ENCODE results near the gene PIK3C2G.

Gene PIK3C2G

GRCh38 chr12:18414671-18415070, 153.4 kb downstream of the PIK3C2G start:
- DNase-seq (ENCODE audit: low read depth): no peak

- no peak for DNase-seq (ENCODE audit: low read depth)
Measured at GRCh38 chr12:18415227-18415626, 153.9 kb downstream of the PIK3C2G start.

- no peak for DNase-seq (ENCODE audit: low read depth)
Measured at GRCh38 chr12:18416412-18416811, 155.1 kb downstream of the PIK3C2G start.

- DNase-seq (ENCODE audit: low read depth): no peak
Measured at GRCh38 chr12:18419311-18419710, 158.0 kb downstream of the PIK3C2G start.

GRCh38 chr12:18421867-18422266, 160.5 kb downstream of the PIK3C2G start:
- DNase-seq (ENCODE audit: low read depth): no peak

GRCh38 chr12:18422871-18423270, 161.6 kb downstream of the PIK3C2G start:
- no peak for DNase-seq (ENCODE audit: low read depth)

GRCh38 chr12:18424857-18425256, 163.5 kb downstream of the PIK3C2G start:
- DNase-seq (ENCODE audit: low read depth): no peak

GRCh38 chr12:18427520-18427919, 166.2 kb downstream of the PIK3C2G start:
- no peak for DNase-seq (ENCODE audit: low read depth)

GRCh38 chr12:18428416-18428815, 167.1 kb downstream of the PIK3C2G start:
- no peak for DNase-seq (ENCODE audit: low read depth)

- DNase-seq (ENCODE audit: low read depth): no peak
Measured at GRCh38 chr12:18429366-18429765, 168.0 kb downstream of the PIK3C2G start.

GRCh38 chr12:18430425-18431048, 169.2 kb downstream of the PIK3C2G start:
- no peak for DNase-seq (ENCODE audit: low read depth)

- DNase-seq (ENCODE audit: low read depth): no peak
Measured at GRCh38 chr12:18431771-18432170, 170.5 kb downstream of the PIK3C2G start.

GRCh38 chr12:18432206-18432605, 170.9 kb downstream of the PIK3C2G start:
- DNase-seq (ENCODE audit: low read depth): no peak

GRCh38 chr12:18436170-18436569, 174.9 kb downstream of the PIK3C2G start:
- DNase-seq (ENCODE audit: low read depth): no peak

- no peak for DNase-seq (ENCODE audit: low read depth)
Measured at GRCh38 chr12:18439541-18439940, 178.2 kb downstream of the PIK3C2G start.

GRCh38 chr12:18443768-18444437, 182.6 kb downstream of the PIK3C2G start:
- no peak for DNase-seq (ENCODE audit: low read depth)

- DNase-seq (ENCODE audit: low read depth): no peak
Measured at GRCh38 chr12:18446061-18446644, 184.8 kb downstream of the PIK3C2G start.

- DNase-seq (ENCODE audit: low read depth): no peak
Measured at GRCh38 chr12:18454330-18454729, 193.0 kb downstream of the PIK3C2G start.

GRCh38 chr12:18456344-18456743, 195.0 kb downstream of the PIK3C2G start:
- DNase-seq (ENCODE audit: low read depth): no peak

GRCh38 chr12:18457362-18457761, 196.0 kb downstream of the PIK3C2G start:
- DNase-seq (ENCODE audit: low read depth): no peak

GRCh38 chr12:18461758-18462157, 200.4 kb downstream of the PIK3C2G start:
- DNase-seq (ENCODE audit: low read depth): no peak

GRCh38 chr12:18462442-18462841, 201.1 kb downstream of the PIK3C2G start:
- no peak for DNase-seq (ENCODE audit: low read depth)

- DNase-seq (ENCODE audit: low read depth): no peak
Measured at GRCh38 chr12:18467620-18468245, 206.4 kb downstream of the PIK3C2G start.

Data from stimulated activated CD8-positive, alpha-beta memory T cell treated with anti-CD3 and anti-CD28 coated beads, Interleukin-4, amount 100 ng/mL, for 24 hours (primary cell).